Ovary (tissue), 3 donors: ENCODE results near the gene CCDC124.
"Not testable (repeated sequence)": the region's sequence is repeated elsewhere in the genome, so short reads cannot be mapped to it uniquely, and the experiment has no call there.

ENCODE experiments used
- POLR2A ChIP-seq: fragments of 450-650 bp; IDR thresholded peaks from one replicate; pipeline ENCODE4 v1.6.1; 2017; ENCODE audit warnings: antibody characterized with exemption, mild to moderate bottlenecking, moderate library complexity
- TF ChIP-seq, protein P1 (sequence below), 3 donors: fragments of 450-650 bp in 2 of 3; fragments of 200-600 bp in 1 of 3; IDR thresholded peaks; one replicate each; pipeline versions ENCODE4 v1.5.1 to v1.8.0; 2016 to 2022; ENCODE audit warnings: antibody characterized with exemption in 3 of 3, mild to moderate bottlenecking in 1 of 3
- donor health status: DM: no; HTN: no; CAD: no.

DNA sequence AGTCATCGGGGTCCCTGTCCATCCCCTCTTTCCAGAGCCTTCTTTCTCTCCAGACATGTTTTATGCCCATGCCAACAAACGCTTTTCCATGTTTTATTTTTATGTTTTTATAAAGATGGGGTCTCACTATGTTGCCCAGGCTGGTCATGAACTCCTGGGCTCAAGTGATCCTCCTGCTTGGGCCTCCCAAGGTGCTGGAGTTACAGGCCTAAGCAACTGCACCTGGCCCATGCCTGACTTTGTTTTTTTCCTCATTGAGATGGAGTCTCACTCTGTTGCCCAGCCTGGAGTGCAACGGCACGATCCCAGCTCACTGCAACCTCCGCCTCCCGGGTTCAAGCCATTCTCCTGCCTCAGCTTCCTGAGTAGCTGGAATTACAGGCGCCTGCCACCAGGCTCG is 53.8 kb downstream of the CCDC124 start:
- not testable (repeated sequence) for TF ChIP-seq POLR2A
- TF ChIP-seq, protein P1, sequence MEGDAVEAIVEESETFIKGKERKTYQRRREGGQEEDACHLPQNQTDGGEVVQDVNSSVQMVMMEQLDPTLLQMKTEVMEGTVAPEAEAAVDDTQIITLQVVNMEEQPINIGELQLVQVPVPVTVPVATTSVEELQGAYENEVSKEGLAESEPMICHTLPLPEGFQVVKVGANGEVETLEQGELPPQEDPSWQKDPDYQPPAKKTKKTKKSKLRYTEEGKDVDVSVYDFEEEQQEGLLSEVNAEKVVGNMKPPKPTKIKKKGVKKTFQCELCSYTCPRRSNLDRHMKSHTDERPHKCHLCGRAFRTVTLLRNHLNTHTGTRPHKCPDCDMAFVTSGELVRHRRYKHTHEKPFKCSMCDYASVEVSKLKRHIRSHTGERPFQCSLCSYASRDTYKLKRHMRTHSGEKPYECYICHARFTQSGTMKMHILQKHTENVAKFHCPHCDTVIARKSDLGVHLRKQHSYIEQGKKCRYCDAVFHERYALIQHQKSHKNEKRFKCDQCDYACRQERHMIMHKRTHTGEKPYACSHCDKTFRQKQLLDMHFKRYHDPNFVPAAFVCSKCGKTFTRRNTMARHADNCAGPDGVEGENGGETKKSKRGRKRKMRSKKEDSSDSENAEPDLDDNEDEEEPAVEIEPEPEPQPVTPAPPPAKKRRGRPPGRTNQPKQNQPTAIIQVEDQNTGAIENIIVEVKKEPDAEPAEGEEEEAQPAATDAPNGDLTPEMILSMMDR (IDR thresholded peaks at IDR 0.05) = not testable (repeated sequence)
